NCI-H1105 treated with DMSO at 0.1 percent for 48 hours (cell line): ENCODE data around the gene GGT6.

Experiments
- DNase-seq: peaks from one replicate; lab custom pipeline; 2025; lab: John Stamatoyannopoulos, UW

Gene GGT6

DNA sequence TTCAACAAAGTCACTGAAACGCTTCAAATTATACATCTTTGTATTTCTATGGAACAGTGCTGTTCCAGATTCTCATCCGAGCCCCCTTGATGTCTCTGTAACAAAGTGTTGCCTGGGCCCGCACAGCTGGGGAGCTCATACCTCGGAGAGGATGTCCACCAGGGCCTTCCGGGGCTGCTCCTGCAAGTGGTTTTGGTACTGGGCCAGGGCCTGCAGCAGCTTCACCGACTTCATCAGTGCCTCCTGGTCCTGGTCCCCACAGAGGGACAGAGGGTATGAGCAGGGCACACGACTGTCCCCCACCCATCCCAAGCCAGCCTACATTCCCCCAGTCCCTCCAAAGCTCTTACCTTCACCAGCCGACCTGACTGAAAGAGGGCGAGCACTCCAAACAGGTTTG lies 6.7 kb downstream of the GGT6 start:
- DNase-seq: no peak

DNA sequence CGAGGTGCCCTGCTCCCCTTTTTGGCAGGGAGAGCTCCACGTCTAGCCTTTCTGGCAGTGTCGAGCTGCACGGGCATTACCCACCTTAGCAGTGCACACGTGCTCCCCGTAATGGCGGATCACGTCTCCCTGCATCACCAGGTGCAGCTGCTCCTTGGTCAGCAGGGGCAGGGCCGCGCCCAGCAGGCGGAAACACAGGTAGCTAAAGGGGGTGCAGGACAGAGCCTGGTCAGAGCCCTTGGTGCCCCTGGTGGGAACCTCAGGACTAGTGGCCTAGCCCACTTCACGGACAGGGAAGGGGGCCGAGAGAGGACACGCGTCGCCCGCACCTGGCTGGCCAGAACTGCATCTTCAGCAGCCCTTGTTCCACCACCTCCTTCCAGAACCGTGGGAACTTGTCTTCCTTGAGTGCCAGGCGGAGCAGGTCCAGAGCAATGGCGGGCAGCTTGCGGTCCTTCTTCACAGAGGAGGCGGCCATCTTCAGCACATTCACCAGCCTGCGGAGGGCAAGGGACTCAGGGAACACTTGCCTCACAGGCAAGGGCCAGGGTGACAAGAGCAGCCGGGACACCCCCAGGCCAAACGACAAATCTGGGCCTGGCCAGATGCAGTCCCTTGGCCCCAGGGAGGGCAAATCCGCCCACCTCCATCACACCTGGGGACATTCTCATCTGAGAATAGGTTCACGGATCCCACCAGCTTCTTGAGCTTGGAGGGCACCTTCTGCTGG lies 8.4 kb downstream of the GGT6 start:
- DNase-seq: no peak

DNA sequence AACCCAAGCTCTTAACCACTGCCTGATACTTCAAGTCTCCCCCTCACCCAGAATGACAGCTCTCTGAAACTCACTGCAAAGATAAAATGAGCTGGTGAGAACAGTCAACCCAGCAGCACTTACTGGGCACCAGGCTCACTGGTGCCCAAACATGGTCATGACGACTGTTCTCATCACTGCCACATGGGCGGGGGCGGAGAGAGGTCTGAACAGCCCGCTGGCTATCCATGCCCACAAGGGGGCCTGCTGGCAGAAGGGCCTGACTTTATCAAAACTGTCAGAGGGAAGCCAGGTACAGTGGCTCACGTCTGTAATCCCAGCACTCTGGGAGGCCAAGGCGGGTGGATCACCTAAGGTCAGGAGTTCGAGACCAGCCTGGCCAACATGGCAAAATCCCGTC lies 9.2 kb downstream of the GGT6 start:
- DNase-seq: no peak

DNA sequence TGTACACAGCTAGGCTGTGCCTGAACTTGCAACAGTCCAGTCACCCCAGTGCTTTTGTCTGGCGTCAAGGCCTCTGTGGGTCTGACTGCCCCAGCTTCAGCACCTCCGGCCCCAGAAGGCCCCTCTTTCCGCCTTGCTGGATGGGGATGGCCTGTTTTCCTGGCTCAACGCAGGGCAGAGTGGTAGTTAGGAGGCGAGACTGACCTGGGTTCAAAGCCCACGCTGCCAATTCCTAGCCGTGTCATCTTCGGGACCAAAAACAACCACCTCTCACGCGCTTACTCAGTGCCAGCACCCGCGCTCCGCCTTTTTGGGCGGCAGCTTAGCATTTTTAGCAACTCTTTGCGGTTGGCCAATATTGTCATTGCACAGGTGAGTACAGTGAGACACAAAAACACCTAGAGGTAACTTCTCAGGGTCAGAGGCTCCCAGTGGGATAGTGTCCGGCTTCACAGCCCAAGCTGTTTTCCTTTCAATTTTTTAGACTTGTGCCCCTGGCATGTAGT lies 9.8 kb downstream of the GGT6 start:
- DNase-seq: no peak

DNA sequence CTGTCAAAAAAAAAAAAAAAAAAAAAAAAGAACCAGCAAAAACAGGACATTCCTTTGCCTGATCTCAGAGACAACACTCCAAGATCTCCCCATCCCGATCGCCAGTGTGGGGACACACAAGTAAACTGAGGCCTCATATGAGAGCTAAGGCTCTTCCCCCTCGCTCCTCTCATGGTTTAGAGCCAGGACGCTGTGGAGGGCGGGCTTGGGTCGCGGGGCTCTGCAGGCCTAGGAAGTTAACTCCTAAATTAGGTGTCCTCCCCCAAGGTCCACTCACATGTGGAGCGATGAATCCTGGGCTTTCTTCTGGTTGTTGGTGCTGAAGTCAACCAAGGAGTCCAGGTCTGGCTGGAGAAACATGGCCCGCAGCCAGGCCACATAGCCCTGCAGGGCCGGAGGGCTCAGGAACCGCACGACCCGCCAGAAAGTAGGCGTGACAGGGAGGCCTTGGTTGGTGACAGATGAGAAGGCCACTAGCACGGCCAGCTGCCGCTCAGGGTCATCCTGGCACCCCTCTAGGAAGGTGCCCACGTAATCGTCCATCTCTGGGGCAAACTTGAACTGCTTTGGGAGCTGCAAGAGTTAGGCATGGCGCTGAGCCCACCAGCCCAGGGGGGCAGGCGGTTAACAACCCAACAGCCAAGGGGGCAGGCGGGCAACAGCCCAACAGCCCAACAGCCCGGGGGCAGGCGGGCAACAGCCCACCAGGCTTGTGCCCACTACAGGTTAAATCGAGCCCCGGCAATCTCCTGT lies 10.4 kb downstream of the GGT6 start:
- no peak for DNase-seq

DNA sequence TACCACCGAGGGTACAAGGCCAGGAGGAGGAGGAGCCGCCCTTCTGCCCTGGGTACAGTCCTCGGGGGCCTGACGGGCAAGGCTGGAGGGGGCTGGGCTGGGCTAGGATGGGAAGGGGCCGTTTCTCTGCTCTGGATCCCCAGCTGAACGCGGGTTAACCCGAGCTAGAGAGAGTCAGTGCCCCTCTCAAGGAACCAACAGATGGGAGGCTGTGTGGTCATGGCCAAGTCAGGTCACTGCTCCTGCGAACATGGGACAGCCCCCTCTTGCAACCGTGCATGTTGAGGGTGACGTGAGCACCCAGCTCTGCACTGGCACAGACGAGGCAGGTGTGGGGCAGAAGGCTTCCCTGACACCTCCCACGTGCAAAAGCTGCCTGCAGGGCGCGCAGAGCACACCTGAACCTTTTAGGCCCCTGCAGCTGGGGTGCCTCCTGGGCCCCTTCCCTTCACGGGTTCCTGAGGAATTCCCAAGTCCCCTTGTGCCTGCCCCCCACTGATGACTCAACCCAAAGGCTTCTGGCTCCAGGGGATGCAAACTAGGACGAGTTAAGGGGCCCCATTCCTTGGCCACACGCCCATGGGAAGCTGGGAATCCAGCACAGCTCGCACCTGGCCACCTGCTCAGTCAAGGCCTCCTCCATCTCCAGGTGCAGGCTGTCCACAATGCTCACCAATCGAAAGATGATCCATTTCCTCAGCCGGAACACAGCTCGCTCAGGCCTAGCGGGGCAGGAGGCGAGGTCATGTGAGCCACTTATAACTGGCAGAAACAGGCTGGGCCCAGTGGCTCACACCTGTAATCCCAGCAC lies 11.5 kb downstream of the GGT6 start:
- no peak for DNase-seq

DNA sequence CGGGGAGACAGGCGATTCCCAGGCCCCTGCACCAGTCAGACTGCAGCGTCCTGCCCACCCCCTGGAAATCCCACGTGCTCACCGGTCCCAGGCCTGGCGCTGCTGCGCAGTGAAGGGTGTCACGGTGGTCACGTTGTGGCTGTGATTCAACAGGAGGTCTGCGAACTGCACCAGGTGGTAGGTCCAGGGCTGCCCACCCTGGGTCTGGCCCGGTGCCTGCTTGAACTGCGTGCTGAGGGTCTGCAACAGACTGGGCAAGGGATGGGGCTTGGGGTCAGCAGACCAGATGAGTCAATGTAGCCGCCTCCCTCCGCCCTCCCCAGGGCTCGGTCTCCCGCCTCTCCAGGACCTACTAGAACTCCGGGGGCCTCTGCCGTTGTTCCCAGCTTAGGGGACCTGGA lies 12.3 kb downstream of the GGT6 start:
- no peak for DNase-seq

DNA sequence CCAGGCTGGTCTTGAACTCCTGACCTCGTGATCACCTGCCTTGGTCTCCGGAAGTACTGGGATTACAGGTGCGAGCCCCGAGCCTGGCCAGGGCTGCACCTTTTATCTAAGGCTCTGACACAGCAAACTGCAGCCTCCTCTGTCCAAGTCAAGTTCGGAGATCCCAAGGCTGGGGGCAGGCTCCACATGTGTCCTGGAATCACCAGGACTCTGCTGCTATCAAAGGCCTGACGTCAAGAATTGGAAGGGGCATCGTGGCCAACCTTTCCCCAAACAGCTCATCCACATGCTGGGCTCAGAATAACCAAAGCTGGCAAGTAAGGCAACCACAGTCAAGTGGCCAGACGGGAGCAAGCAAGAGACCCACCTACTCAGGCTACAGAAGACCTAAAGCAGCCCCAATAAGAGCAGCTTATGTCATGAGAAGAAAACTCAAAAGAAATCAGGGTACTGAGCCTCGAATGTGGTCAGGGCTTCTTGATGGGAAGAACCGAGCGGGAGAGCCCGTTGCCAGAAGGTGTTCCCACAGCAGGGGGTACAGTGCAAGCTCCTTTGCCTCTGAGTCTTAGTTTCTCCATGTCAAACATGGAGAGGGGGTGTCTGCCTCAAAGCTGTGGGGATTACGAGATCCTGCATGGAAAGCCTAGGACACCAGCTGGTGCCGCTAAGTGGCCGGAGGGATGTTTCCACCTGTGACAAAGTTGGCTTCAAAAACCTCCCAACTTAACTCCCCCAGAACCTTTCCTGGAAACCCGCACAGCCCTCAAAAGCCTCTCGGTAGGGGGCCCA lies 13.1 kb downstream of the GGT6 start:
- DNase-seq: no peak

DNA sequence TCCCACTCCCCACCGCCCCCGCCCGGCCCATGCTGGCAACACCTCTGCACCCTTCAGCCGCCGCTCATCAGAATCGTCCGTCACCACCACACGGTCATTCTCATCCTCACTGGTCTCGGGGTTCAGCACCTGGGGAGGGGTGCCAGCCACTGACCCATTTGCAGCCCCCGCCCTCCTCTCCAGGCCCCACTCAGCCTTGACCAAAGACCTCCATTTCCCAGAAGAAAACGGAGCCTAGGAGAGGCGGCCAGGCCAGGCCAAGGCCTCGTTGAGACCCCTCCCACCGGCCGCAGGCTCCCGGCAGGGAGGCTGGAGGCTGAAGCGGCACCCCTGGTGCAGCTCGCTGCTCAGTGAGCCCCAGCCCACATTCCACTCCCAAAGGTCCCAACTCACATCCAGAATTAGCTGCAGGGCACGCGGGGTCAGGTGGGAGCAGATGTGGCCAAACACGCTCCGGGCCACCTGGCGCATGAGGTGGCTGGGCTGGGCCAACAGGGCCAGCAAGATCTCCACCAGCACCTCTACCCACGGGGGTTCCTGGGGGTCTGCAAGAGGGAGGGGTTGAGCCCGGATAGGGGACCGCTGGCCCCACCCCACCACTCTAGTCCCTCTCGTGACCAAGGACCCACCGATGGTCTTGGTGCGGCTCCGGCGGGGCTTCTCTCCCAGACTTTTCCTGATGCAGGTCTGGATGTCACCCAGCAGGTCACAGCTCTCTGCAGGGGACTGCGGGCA lies 15.0 kb downstream of the GGT6 start:
- no peak for DNase-seq

DNA sequence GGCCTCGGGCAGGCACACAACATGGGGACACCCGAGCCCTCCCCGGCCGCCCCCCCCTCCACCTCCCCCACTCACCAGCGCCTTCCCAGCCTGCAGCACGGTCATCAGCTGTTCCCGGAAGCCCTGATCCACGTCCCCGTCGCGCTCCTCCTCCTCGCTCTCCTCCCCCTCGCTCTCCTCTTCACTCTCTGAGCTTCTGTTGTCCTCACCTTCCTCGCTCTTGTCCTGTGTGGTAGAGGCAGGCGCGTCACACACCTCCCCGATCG lies 15.5 kb downstream of the GGT6 start:
- no peak for DNase-seq

DNA sequence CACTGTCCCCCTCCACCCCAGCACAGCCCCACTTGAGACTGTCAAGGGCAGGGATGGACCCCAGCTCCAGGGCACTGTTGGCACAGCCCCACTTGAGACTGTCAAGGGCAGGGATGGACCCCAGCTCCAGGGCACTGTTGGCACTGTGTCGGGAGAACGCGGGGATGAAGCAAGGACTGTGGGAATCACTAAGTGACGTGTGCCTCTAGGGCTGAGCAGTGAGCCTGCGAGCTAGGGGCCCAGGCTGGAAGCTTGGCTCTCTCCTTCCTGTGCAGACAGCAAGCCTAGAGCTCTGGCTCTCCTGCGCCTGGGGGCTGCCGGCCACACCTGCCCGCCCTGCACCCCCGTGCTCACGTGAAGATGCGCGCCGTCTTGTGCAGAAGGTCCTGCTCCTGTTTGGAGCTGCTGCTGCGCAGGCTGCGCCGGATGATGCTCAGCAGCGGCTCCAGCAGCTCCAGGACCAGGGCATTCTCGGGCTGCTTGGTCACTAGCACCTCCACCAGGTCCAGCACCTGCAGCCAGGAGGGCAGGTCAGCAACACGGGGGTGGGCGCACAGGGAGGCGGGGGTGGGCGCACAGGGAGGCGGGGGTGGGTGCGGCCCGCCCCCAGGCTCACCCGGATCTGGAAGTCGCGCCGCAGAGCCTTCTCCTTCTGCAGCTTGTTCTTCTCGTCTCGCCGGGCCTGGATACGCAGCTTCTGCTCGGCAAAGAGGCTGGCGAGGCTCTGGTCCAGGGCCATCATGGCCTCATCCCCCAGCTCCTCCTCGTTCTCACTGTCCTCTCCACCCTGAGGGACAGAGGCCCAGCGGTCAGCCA lies 16.0 kb downstream of the GGT6 start:
- no peak for DNase-seq

DNA sequence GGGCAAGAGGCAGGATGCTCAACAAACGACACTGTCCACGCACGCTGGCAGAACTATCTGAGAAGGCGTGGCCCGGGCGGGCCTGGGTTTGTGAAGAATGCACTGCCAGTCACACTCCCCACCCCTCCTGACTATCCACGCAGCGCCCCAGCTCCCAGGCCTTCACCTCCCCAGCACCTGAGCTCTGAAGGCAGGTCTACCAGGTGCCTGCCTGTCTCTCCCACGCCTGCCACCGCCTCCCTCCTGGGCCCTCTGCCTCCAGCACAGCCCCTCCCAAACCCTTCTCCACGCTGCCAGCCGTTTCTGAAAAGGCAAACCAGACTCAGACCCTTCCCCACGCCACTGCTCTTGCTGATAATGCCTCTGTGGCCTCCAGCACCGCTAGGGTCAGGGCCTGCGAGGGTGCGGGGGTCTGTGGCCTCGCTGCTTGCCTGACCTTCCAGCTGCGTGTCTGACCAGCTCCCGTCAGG lies 16.8 kb downstream of the GGT6 start:
- no peak for DNase-seq

DNA sequence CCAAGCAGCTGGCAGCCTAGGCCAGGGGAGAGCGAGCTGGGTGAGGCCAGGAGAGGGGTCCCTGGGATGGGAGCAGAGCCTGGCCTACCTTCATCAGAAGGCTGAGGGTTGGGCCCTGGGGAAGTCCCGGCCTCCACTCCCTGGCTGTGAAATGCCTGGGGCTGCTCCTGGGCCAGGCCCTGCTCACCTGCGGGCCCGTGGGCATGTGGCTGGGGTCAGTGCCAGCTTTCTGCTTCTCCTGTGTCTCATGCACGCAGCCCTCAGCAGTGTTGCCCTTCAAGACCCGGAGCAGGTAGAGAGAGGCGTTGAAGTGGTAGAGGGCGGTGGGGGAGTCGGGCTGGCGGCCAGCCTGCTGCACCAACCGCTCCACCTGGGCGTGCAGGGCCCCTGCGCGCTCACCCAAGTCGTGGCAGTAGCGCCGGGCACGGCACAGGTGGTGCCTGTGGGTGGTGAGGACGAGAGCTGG lies 17.6 kb downstream of the GGT6 start:
- DNase-seq: no peak

DNA sequence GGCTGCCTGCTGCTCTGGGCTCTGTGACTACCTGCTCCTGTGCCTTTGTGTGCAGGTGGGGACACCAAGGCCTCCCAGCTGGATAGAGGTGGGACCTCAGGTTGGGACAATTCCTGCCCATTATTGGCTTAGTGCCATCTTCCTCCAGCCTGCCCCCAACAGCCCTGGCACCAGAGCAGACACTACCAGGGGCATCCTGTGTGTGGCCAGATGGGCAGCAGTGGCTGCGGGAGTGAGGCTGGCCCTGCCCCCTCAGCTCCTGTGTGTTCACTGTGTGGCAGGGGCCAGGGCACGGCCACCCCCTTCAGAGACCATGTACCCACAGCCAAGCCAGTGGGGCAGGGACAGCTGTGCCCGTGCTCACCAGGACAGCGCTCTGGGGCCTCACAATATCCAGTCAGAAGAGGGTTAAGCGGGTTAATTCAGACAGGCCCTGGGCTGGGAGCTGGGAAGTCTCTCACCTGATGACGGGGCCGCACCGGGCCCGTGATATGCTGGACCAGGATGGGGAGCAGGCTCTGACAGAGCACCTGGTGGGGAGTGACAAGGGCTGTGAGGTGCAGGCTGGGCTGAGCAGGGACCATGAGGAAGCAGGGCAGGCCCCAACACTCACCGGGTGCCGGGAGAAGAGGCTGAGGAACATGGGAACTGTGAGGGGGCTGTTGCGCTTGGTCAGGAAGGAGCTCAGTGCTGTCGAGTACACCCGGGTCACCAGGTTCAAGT lies 18.2 kb downstream of the GGT6 start:
- DNase-seq: no peak

DNA sequence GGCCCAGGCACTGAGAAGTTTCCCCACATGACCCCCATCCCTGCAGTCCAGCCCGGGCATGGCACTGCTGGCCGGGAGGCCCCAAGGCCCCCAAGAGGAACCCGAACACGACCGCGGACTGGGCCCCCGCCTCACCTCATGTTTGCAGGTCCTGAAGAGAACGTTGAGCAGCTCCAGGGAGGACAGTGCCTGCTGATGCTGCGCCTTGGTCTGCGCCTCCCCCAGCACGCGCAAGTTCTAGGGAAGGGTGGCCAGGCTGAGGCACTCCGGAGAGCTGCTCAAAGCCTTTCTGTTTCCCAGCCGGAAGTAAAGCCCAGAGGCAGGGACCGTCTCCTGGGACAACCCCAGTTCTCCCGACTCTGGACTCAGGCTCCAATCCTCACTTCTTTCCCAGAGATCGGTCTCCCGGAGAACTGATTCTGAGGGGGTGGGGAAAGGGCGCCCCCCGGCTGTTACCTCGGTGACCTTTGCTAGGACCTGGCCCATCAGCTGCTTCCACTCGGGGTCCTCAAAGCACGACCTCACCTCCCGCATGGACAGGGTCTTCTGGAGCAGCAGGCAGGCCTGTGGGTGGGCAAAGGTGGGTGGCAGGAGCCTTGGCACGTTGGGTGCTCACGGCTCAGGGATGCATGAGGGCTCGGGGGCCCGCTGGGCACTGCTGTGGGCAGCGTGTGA lies 18.9 kb downstream of the GGT6 start:
- DNase-seq: no peak

DNA sequence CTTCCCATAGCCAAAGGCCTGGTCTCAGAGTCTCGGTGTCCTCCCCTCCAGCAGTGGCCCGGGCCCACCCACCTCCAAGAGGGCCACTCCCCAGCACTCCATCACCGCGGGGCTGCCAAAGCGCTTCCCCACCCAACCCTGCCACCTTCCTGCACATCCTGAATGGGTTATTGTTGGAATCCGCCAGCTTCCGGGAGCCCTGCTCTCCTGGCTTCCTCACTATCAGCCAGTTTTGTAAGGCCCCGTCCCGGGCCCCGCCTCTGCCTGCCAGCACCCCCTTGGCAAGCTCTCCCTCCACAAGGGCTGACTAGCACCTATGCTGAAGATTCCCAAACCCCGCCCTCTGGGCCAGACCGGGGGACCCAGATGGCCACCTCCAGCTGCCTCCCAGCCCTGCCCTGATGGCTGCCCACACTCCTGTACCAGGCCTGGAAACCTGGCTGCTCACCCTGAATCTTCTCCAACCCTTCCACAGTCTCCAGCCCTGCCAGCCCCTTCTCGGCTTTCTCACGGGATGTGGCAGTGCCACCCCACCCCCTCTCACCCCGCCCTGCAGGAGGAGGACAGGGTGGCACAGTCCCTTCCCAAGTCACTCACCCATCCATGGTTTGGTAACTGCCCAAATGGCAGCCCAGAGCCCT lies 19.6 kb downstream of the GGT6 start:
- DNase-seq: no peak

DNA sequence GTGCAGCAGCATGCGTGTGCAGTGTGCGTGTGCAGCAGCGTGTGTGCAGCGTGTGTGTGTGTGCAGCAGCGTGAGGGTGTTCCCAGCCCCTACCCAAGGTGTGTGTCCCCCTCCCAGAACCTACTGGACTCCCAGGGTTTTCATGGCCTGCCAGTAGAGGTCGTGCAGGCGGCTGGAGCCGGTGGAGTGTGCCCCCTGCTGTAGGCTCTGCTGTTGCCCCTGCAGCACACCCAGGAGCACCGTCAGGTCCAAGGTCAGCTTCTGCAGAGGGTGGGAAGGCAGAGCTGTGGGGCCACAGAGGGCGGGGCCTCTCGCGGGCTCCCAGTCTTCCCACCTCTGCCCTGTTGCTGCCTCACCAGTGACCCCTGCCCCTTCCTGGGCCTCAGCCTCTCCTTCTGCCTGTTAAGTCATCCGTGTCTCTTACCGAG lies 20.1 kb downstream of the GGT6 start:
- DNase-seq: no peak

DNA sequence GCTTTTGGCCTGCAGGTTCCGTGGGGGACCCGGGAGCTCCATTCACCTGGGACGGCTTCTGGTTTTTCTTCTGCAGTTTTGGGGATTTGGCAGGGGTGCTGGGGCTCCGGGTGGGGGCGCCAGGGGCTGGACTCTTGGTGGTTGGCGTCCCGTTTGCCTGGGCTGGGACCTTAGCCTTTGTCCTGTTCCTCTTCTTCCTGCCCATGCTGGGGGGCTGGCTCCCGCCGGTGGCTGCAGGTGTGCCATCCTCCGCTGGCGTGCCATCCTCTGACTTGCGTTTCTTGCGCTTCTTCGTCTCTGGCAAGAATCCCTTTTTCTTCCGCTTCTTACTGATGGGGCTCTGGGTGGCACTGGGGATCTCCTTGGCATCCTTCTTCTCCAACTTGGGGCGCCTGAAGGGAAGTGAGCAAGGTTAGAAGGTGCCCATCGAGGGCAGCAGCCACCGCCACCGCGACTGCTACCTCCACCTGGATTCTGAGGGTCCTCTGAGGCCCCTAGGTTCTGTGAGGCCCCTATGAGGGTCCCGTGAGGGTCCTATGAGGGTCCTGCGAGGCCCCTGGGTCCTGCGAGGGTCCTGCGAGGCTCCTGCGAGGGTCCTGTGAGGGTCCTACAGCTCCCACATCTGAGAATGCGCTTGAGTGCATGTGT lies 20.7 kb downstream of the GGT6 start:
- DNase-seq: no peak
